ENCODE data around the gene SCRT2.

DNA sequence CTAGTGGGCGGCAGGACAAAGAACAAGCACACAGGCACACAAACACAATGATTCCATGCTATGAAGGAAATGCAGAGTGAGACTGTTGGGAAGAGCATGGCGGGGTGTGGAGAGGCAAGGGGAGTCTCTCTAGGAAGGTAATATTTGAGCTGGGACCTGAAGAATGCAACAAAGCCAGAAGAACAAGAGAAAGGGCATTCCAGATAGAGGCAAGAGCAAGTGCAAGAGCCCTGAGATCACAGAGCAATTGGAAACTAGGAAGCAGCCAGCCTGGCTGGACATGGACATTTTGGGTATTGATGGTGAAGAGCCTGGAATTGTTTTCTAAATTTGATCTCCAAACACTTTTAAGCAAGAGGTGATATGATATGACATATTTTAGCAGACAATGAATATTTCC lies 38.0 kb downstream of the SCRT2 start:
- TF ChIP-seq CTCF (IDR thresholded peaks at IDR 0.05) (no peak), POLR2A (IDR thresholded peaks at IDR 0.05) (no peak)
